Right kidney (tissue), 1 donor: ENCODE data around the gene LINC01488.

Source experiments
- DNase-seq: peaks from one replicate; pipeline ENCODE4 v3.0.0-alpha.2; 2016

Gene LINC01488

DNA sequence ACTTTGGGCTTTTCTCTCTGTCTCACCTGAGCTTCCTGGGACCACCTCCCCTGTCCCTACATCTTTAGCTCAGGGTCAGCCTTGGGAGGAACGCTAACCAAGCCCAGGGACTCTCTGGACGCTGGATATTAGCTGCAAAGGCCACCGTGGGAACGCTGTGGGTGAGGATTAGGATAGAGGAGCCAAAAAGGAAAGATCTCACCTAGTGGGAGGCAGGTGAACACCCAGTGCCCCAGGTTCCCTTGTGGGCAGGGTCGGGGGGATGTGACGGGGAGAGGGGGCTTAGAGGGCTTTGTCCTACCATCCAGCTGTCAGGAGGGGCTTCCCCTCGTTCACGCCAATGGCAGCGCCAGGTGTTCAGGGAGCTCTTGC, 50.2 kb downstream of the LINC01488 start:
- no peak for DNase-seq

DNA sequence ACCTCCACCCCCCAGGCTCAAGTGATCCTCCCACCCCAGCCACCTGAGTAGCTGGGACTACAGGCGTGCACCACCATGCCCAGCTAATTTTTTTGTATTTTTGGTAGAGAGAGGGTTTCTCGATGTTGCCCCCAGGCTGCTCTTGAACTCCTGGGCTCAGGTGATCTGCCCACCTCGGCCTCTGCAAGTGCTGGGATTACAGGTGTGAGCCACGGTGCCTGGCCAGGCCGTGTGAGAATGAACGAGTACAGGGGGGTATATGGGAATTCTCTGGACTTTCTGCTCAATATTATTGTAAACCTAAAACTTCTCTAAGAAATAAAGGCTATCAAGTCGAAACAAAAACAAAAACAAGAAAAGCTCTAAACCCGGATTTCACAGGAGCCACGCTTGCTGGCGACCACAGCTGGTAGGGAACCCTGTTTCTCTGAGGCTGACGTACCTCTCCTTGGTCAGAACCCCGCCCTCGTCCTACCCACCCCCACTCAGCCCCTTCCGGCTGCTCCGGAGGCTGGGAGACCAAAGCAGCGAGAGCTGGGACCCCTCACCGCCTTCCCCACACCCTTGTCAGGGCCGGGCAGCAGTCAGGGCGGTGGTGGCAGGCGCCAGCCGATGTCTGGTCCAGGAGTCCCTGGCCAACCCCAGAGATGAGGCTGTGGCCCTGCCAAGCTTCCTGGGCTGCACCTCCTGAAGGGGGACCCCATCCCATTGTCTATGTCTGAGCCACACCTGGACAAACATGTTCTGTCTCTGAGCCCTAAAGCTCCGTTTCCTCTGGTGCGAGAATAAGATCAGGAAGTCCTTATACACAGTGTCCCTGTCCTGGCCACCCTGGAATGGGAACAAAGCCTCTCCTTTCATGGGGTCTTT, 52.1 kb downstream of the LINC01488 start:
- DNase-seq = no peak

DNA sequence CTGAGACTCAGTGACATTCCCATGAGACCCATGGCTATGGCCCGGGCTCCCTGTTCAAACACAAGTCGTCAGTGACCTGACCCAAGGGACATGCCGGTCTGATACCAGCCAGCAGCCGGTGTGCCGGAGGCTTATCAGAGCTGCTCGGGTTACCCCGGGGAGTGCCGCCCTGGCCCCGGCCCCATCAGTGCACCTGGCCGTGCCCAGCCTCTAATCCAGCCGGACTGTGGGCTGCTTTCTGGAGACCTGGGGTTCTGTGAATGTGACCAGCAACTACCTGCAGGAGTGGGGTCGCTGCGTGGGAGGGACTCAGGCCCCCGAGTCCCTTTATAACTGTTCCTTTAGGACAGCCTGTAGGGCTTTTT, 52.7 kb downstream of the LINC01488 start:
- no peak for DNase-seq

DNA sequence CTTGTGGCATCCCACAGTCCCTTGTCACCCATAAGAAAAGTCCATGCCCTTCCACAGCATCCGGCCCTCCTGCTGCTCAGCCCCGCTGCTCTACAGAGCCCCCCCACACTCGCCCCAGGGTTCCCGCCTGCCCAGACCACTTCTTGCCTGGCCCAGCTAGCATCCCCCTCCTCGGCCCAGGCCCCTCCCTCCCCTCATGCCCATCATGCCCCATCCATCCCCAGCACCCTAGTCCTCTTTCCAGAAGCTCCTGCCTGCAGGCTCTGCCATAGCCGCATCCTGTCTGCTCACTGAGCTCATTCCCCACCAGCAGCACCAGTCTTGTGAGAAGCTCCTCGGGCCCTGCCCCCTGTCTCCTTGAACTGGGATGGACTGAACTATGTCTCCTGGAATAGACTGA, 54.4 kb downstream of the LINC01488 start:
- DNase-seq = no peak

GRCh38 chr11:69536406-69536805, 54.9 kb downstream of the LINC01488 start:
- no peak for DNase-seq

GRCh38 chr11:69537126-69537525, 55.7 kb downstream of the LINC01488 start:
- DNase-seq = no peak

GRCh38 chr11:69537855-69538640, 56.6 kb downstream of the LINC01488 start:
- DNase-seq = no peak

GRCh38 chr11:69538854-69539253, 57.4 kb downstream of the LINC01488 start:
- DNase-seq = no peak

DNA sequence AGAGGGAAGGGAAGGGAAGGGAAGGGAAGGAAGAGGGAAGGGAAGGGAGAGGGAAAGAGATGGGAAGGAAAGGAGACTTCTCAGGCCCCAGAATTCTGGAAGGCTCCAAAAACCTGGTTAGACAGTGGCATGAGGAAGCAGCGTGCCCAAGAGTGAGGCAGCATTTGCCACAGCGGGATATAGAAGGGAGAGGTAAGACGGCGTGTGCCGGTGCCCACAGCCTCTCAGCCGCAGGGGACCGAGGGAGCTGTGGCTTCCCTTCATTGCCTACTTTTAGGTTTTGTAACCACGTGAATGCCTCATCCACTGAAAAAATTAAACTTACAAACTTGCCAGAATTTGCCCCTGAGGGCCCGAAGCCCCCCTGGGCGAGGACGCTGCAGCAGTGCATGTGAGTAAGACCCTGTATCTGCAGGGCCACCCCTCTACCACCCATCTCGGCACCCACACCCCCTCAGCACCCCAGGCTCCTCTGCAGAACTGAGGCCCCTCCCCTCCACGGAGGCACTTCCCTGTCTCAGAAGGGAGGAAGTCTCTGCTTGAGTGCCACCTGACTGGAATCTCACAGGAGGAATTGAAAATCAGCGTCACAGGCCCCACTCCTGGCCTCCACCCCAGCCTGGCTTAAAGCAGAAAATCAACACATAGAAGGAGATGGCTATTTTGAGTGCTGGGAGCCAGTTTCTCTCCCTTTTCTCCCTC, 58.1 kb downstream of the LINC01488 start:
- no peak for DNase-seq

GRCh38 chr11:69540118-69541000, 58.9 kb downstream of the LINC01488 start:
- peak; percentile 47 for DNase-seq

GRCh38 chr11:69541001-69541285, 59.5 kb downstream of the LINC01488 start:
- no peak for DNase-seq

- no peak for DNase-seq
Measured at GRCh38 chr11:69541501-69542313, 60.2 kb downstream of the LINC01488 start.

GRCh38 chr11:69542314-69543168, 61.1 kb downstream of the LINC01488 start:
- DNase-seq = no peak
